ENCODE measurements around the gene NCMAP.

NCMAP gene

GRCh38 chr1:24572301-24572700, 16.4 kb downstream of the NCMAP start:
- no peaks in the 10 kb centered on the region for H3K9me3 ChIP-seq (ENCODE audit: control insufficient read depth, insufficient read depth, low read length)
- H3K4me3 ChIP-seq (ENCODE audit: low read depth, low read length), result no peak overlapping the region
- H3K9ac ChIP-seq (ENCODE audit: low read depth, low read length), result no peak overlapping the region
- no peak overlapping the region for H3K27ac ChIP-seq (ENCODE audit: low read depth, low read length)
- H3K27me3 ChIP-seq (ENCODE audit: control insufficient read depth, insufficient read depth, low read length), result no peaks in the 10 kb centered on the region
- no peaks in the 10 kb centered on the region for H3K36me3 ChIP-seq (ENCODE audit: control insufficient read depth, insufficient read depth, low read length)
- H3K4me1 ChIP-seq (ENCODE audit: control insufficient read depth, insufficient read depth, low read length), result peaks cover 4% of the 10 kb centered on the region; the same call in 1 of the 2 replicates

- Histone ChIP-seq H3K4me1 (ENCODE audit: control insufficient read depth, insufficient read depth, low read length) (no peaks in the 10 kb centered on the region), H3K27ac (ENCODE audit: low read depth, low read length) (no peak overlapping the region)
Measured at GRCh38 chr1:24575905-24576587, 20.2 kb downstream of the NCMAP start.

GRCh38 chr1:24578846-24579245, 23.0 kb downstream of the NCMAP start:
- H3K9ac ChIP-seq (ENCODE audit: low read depth, low read length), result no peak overlapping the region
- no peaks in the 10 kb centered on the region for H3K27me3 ChIP-seq (ENCODE audit: control insufficient read depth, insufficient read depth, low read length)
- H3K36me3 ChIP-seq (ENCODE audit: control insufficient read depth, insufficient read depth, low read length), result no peaks in the 10 kb centered on the region
- no peaks in the 10 kb centered on the region for H3K4me1 ChIP-seq (ENCODE audit: control insufficient read depth, insufficient read depth, low read length)
- no peak overlapping the region for H3K4me3 ChIP-seq (ENCODE audit: low read depth, low read length)
- H3K27ac ChIP-seq (ENCODE audit: low read depth, low read length), result no peak overlapping the region
- no peaks in the 10 kb centered on the region for H3K9me3 ChIP-seq (ENCODE audit: control insufficient read depth, insufficient read depth, low read length)

More at GRCh38 chr1:24575905-24576587, 20.2 kb downstream of the NCMAP start:
- no peak overlapping the region for H3K4me3 ChIP-seq (ENCODE audit: low read depth, low read length)
- no peak overlapping the region for H3K9ac ChIP-seq (ENCODE audit: low read depth, low read length)
- H3K27me3 ChIP-seq (ENCODE audit: control insufficient read depth, insufficient read depth, low read length), result no peaks in the 10 kb centered on the region
- no peaks in the 10 kb centered on the region for H3K36me3 ChIP-seq (ENCODE audit: control insufficient read depth, insufficient read depth, low read length)
- no peaks in the 10 kb centered on the region for H3K9me3 ChIP-seq (ENCODE audit: control insufficient read depth, insufficient read depth, low read length)

GRCh38 chr1:24580756-24581155, 24.9 kb downstream of the NCMAP start:
- Histone ChIP-seq H3K27ac (ENCODE audit: low read depth, low read length) (no peak overlapping the region), H3K36me3 (ENCODE audit: control insufficient read depth, insufficient read depth, low read length) (no peaks in the 10 kb centered on the region), H3K4me3 (ENCODE audit: low read depth, low read length) (no peak overlapping the region), H3K9me3 (ENCODE audit: control insufficient read depth, insufficient read depth, low read length) (no peaks in the 10 kb centered on the region), H3K9ac (ENCODE audit: low read depth, low read length) (no peak overlapping the region), H3K4me1 (ENCODE audit: control insufficient read depth, insufficient read depth, low read length) (no peaks in the 10 kb centered on the region), H3K27me3 (ENCODE audit: control insufficient read depth, insufficient read depth, low read length) (no peaks in the 10 kb centered on the region)

GRCh38 chr1:24584171-24584647, 28.3 kb downstream of the NCMAP start:
- Histone ChIP-seq H3K4me1 (ENCODE audit: control insufficient read depth, insufficient read depth, low read length) (no peaks in the 10 kb centered on the region), H3K36me3 (ENCODE audit: control insufficient read depth, insufficient read depth, low read length) (no peaks in the 10 kb centered on the region), H3K27ac (ENCODE audit: low read depth, low read length) (no peak overlapping the region), H3K4me3 (ENCODE audit: low read depth, low read length) (no peak overlapping the region), H3K9me3 (ENCODE audit: control insufficient read depth, insufficient read depth, low read length) (no peaks in the 10 kb centered on the region), H3K27me3 (ENCODE audit: control insufficient read depth, insufficient read depth, low read length) (no peaks in the 10 kb centered on the region), H3K9ac (ENCODE audit: low read depth, low read length) (no peak overlapping the region)

- no peaks in the 10 kb centered on the region for H3K4me1 ChIP-seq (ENCODE audit: control insufficient read depth, insufficient read depth, low read length)
- H3K27ac ChIP-seq (ENCODE audit: low read depth, low read length), result no peak overlapping the region
- H3K36me3 ChIP-seq (ENCODE audit: control insufficient read depth, insufficient read depth, low read length), result no peaks in the 10 kb centered on the region
- H3K9ac ChIP-seq (ENCODE audit: low read depth, low read length), result no peak overlapping the region
- H3K4me3 ChIP-seq (ENCODE audit: low read depth, low read length), result no peak overlapping the region
- no peaks in the 10 kb centered on the region for H3K27me3 ChIP-seq (ENCODE audit: control insufficient read depth, insufficient read depth, low read length)
- H3K9me3 ChIP-seq (ENCODE audit: control insufficient read depth, insufficient read depth, low read length), result no peaks in the 10 kb centered on the region
Measured at GRCh38 chr1:24586119-24586518, 30.2 kb downstream of the NCMAP start.

- no peaks in the 10 kb centered on the region for H3K27me3 ChIP-seq (ENCODE audit: control insufficient read depth, insufficient read depth, low read length)
- H3K9me3 ChIP-seq (ENCODE audit: control insufficient read depth, insufficient read depth, low read length), result no peaks in the 10 kb centered on the region
- H3K9ac ChIP-seq (ENCODE audit: low read depth, low read length), result no peak overlapping the region
- H3K4me1 ChIP-seq (ENCODE audit: control insufficient read depth, insufficient read depth, low read length), result no peaks in the 10 kb centered on the region
- H3K27ac ChIP-seq (ENCODE audit: low read depth, low read length), result no peak overlapping the region
- no peaks in the 10 kb centered on the region for H3K36me3 ChIP-seq (ENCODE audit: control insufficient read depth, insufficient read depth, low read length)
- H3K4me3 ChIP-seq (ENCODE audit: low read depth, low read length), result no peak overlapping the region
Measured at GRCh38 chr1:24586970-24587820, 31.3 kb downstream of the NCMAP start.

GRCh38 chr1:24588573-24588972, 32.7 kb downstream of the NCMAP start:
- Histone ChIP-seq H3K9ac (ENCODE audit: low read depth, low read length) (no peak overlapping the region), H3K9me3 (ENCODE audit: control insufficient read depth, insufficient read depth, low read length) (no peaks in the 10 kb centered on the region), H3K4me1 (ENCODE audit: control insufficient read depth, insufficient read depth, low read length) (no peaks in the 10 kb centered on the region), H3K4me3 (ENCODE audit: low read depth, low read length) (no peak overlapping the region), H3K36me3 (ENCODE audit: control insufficient read depth, insufficient read depth, low read length) (no peaks in the 10 kb centered on the region), H3K27me3 (ENCODE audit: control insufficient read depth, insufficient read depth, low read length) (no peaks in the 10 kb centered on the region), H3K27ac (ENCODE audit: low read depth, low read length) (no peak overlapping the region)

GRCh38 chr1:24589200-24589599, 33.3 kb downstream of the NCMAP start:
- Histone ChIP-seq H3K27ac (ENCODE audit: low read depth, low read length) (no peak overlapping the region), H3K27me3 (ENCODE audit: control insufficient read depth, insufficient read depth, low read length) (no peaks in the 10 kb centered on the region), H3K4me1 (ENCODE audit: control insufficient read depth, insufficient read depth, low read length) (no peaks in the 10 kb centered on the region)

GRCh38 chr1:24591781-24592180, 35.9 kb downstream of the NCMAP start:
- Histone ChIP-seq H3K9ac (ENCODE audit: low read depth, low read length) (no peak overlapping the region), H3K9me3 (ENCODE audit: control insufficient read depth, insufficient read depth, low read length) (no peaks in the 10 kb centered on the region), H3K36me3 (ENCODE audit: control insufficient read depth, insufficient read depth, low read length) (no peaks in the 10 kb centered on the region), H3K4me3 (ENCODE audit: low read depth, low read length) (no peak overlapping the region), H3K27ac (ENCODE audit: low read depth, low read length) (no peak overlapping the region), H3K4me1 (ENCODE audit: control insufficient read depth, insufficient read depth, low read length) (no peaks in the 10 kb centered on the region), H3K27me3 (ENCODE audit: control insufficient read depth, insufficient read depth, low read length) (no peaks in the 10 kb centered on the region)

More at GRCh38 chr1:24589200-24589599, 33.3 kb downstream of the NCMAP start:
- Histone ChIP-seq H3K4me3 (ENCODE audit: low read depth, low read length) (no peak overlapping the region), H3K36me3 (ENCODE audit: control insufficient read depth, insufficient read depth, low read length) (no peaks in the 10 kb centered on the region), H3K9me3 (ENCODE audit: control insufficient read depth, insufficient read depth, low read length) (no peaks in the 10 kb centered on the region), H3K9ac (ENCODE audit: low read depth, low read length) (no peak overlapping the region)

- no peak overlapping the region for H3K4me3 ChIP-seq (ENCODE audit: low read depth, low read length)
- H3K36me3 ChIP-seq (ENCODE audit: control insufficient read depth, insufficient read depth, low read length), result no peaks in the 10 kb centered on the region
- no peaks in the 10 kb centered on the region for H3K27me3 ChIP-seq (ENCODE audit: control insufficient read depth, insufficient read depth, low read length)
- H3K9me3 ChIP-seq (ENCODE audit: control insufficient read depth, insufficient read depth, low read length), result no peaks in the 10 kb centered on the region
- no peaks in the 10 kb centered on the region for H3K4me1 ChIP-seq (ENCODE audit: control insufficient read depth, insufficient read depth, low read length)
- H3K9ac ChIP-seq (ENCODE audit: low read depth, low read length), result no peak overlapping the region
- no peak overlapping the region for H3K27ac ChIP-seq (ENCODE audit: low read depth, low read length)
Measured at GRCh38 chr1:24594328-24594598, 38.4 kb downstream of the NCMAP start.
